Thyroid gland (tissue), 4 donors: Measurements from ENCODE around the gene NAV3. TPM values are rescaled to one million over a fixed set of nuclear protein-coding genes. Genes with fewer than 3 reads are reported as not detected.

ENCODE experiments used
- DNase-seq, 2 donors: peaks; one replicate each; pipeline ENCODE4 v3.0.0-alpha.2; 2019
- H3K27ac ChIP-seq, 3 donors: fragments of 200-600 bp; sonication (generic); 1 replicate in 2 of 3; 2 replicates in 1 of 3; pipeline ENCODE4 v1.5.1; 2016 to 2019; ENCODE audit warnings: mild to moderate bottlenecking in 1 of 3, moderate library complexity in 1 of 3
- H3K27me3 ChIP-seq: fragments of 200-600 bp; sonication (generic); one replicate; pipeline ENCODE4 v1.5.1; 2019
- H3K36me3 ChIP-seq, 2 donors: fragments of 200-600 bp; sonication (generic); one replicate each; pipeline ENCODE4 v1.5.1; 2016 to 2019
- H3K4me1 ChIP-seq, 2 donors: fragments of 200-600 bp; sonication (generic); one replicate each; pipeline ENCODE4 v1.5.1; 2017 to 2019
- H3K4me3 ChIP-seq, 3 donors: fragments of 200-600 bp; sonication (generic); replicated peaks in 1 of 3; 1 replicate in 2 of 3; 2 replicates in 1 of 3; pipeline ENCODE4 v1.5.1; 2016; ENCODE audit warnings: mild to moderate bottlenecking in 1 of 3
- H3K9me3 ChIP-seq: fragments of 200-600 bp; sonication (generic); one replicate; pipeline ENCODE4 v1.5.1; 2017
- CTCF ChIP-seq, 6 experiments: fragments of 200-600 bp in 3 of 6; fragments of 450-650 bp in 3 of 6; sonication (generic) in 3 of 6; IDR thresholded peaks; one replicate each; pipeline ENCODE4 v1.5.1; 2016 to 2019; ENCODE audit warnings: antibody characterized with exemption in 6 of 6, mild to moderate bottlenecking in 2 of 6, inconsistent platforms in 1 of 6, moderate library complexity in 1 of 6
- POLR2A ChIP-seq, 2 donors: fragments of 450-650 bp; IDR thresholded peaks; one replicate each; pipeline ENCODE4 v1.6.1; 2017; ENCODE audit warnings: antibody characterized with exemption in 2 of 2, mild to moderate bottlenecking in 2 of 2, moderate library complexity in 1 of 2
- WGBS, 2 donors: methylation state at CpG; one replicate each; pipeline ENCODE4 v1.1.5; 2017; 5-methylcytosine and 5-hydroxymethylcytosine counted together
- intact Hi-C: fragments of 100-400 bp; cut with DNase I; formaldehyde crosslinking; loops from one replicate; pipeline ENCODE4 v1.15.1; 2023
- total RNA-seq, 4 donors: library from RNA; depleted of rRNA; stranded (reverse); fragments of >200 nt; gene quantifications; one replicate each; pipeline ENCODE4 v1.2.3, GENCODE V29; 2016

Gene NAV3
- total RNA-seq, 4 donors from 2014 or later = 5.7 to 21.9 (median 7.6) TPM

- 89 to 95% methylated on average over 2 of the region's 2 CpGs for WGBS, 2 donors
- DNase-seq = no peak
- Histone ChIP-seq H3K4me1 (no peaks in the 10 kb centered on the region), H3K27me3 (no peaks in the 10 kb centered on the region), H3K9me3 (no peaks in the 10 kb centered on the region), H3K36me3 (no peaks in the 10 kb centered on the region), H3K4me3 (no peak overlapping the region), H3K27ac (no peak overlapping the region)
- TF ChIP-seq CTCF (IDR thresholded peaks at IDR 0.05) (no peak), POLR2A (IDR thresholded peaks at IDR 0.05) (no peak)
- intact Hi-C loops = no loop called here
These were observed 101.5 kb downstream of the NAV3 start for GRCh38 chr12:77932216-77932615.

- no peak for DNase-seq
- TF ChIP-seq POLR2A (IDR thresholded peaks at IDR 0.05) = no peak
- TF ChIP-seq CTCF (IDR thresholded peaks at IDR 0.05) = no peak
- Histone ChIP-seq H3K4me1 (no peaks in the 10 kb centered on the region), H3K36me3 (no peaks in the 10 kb centered on the region), H3K27ac (no peak overlapping the region), H3K27me3 (no peaks in the 10 kb centered on the region), H3K4me3 (no peak overlapping the region), H3K9me3 (no peaks in the 10 kb centered on the region)
- intact Hi-C loops = no loop called here
These were observed 107.6 kb downstream of the NAV3 start for GRCh38 chr12:77938301-77938700.

- no peaks in the 10 kb centered on the region for H3K9me3 ChIP-seq
- H3K36me3 ChIP-seq = no peaks in the 10 kb centered on the region
- DNase-seq = no peak
- H3K4me3 ChIP-seq = no peak overlapping the region
- TF ChIP-seq POLR2A (IDR thresholded peaks at IDR 0.05) (no peak), CTCF (IDR thresholded peaks at IDR 0.05) (no peak)
- 85 to 87% methylated on average over 1 of the region's 1 CpG for WGBS, 2 donors
- H3K27me3 ChIP-seq = no peaks in the 10 kb centered on the region
- no peak overlapping the region for H3K27ac ChIP-seq
- H3K4me1 ChIP-seq = no peaks in the 10 kb centered on the region
- intact Hi-C loops = no loop called here
These were observed 109.3 kb downstream of the NAV3 start for GRCh38 chr12:77940011-77940423.

GRCh38 chr12:77940567-77940966 is 109.9 kb downstream of the NAV3 start:
- Histone ChIP-seq H3K9me3 (no peaks in the 10 kb centered on the region), H3K4me3 (no peak overlapping the region), H3K4me1 (no peaks in the 10 kb centered on the region), H3K36me3 (no peaks in the 10 kb centered on the region), H3K27ac (no peak overlapping the region), H3K27me3 (no peaks in the 10 kb centered on the region)
- 40 to 62% methylated on average over 2 of the region's 2 CpGs for whole genome bisulfite sequencing, 2 donors
- TF ChIP-seq CTCF (IDR thresholded peaks at IDR 0.05) (no peak), POLR2A (IDR thresholded peaks at IDR 0.05) (no peak)
- no peak for DNase-seq
- intact Hi-C loops = no loop called here

GRCh38 chr12:77941401-77941800 is 110.7 kb downstream of the NAV3 start:
- intact Hi-C loops = no loop called here
- H3K4me3 ChIP-seq = no peak overlapping the region
- TF ChIP-seq CTCF (IDR thresholded peaks at IDR 0.05) (no peak), POLR2A (IDR thresholded peaks at IDR 0.05) (no peak)
- 69 to 82% methylated on average over 1 of the region's 1 CpG for WGBS, 2 donors
- DNase-seq = no peak
- H3K4me1 ChIP-seq = no peaks in the 10 kb centered on the region
- no peaks in the 10 kb centered on the region for H3K27me3 ChIP-seq
- H3K36me3 ChIP-seq = no peaks in the 10 kb centered on the region
- no peaks in the 10 kb centered on the region for H3K9me3 ChIP-seq
- no peak overlapping the region for H3K27ac ChIP-seq
